Loucy (cell line): ENCODE data around the gene CPZ.

Experiments used
- H2AFZ ChIP-seq: fragments of 200-600 bp; sonication (generic); 2 replicates; pipeline ENCODE4 v1.6.0; 2016; ENCODE audit warnings: antibody characterized with exemption, mild to moderate bottlenecking, low read length, moderate library complexity
- H3F3A ChIP-seq: fragments of 200-600 bp; 2 replicates; pipeline ENCODE4 v1.6.0; 2016; ENCODE audit warnings: antibody characterized with exemption, low read depth, mild to moderate bottlenecking
- H3K27me3 ChIP-seq: fragments of 200-600 bp; sonication (generic); 2 replicates; pipeline ENCODE4 v1.6.1; 2014; ENCODE audit warnings: low read length, mild to moderate bottlenecking; ENCODE audit not compliant: insufficient read depth, poor library complexity, severe bottlenecking
- H3K36me3 ChIP-seq: fragments of 200-600 bp; sonication (generic); 2 replicates; pipeline ENCODE4 v1.6.1; 2016; ENCODE audit warnings: low read length; ENCODE audit not compliant: insufficient read depth
- H3K4me1 ChIP-seq: fragments of 200-600 bp; sonication (generic); 2 replicates; pipeline ENCODE4 v1.5.1; 2014; ENCODE audit warnings: low read length, mild to moderate bottlenecking; ENCODE audit not compliant: insufficient read depth, poor library complexity, severe bottlenecking
- H3K4me2 ChIP-seq: fragments of 200-600 bp; sonication (generic); 2 replicates; pipeline ENCODE4 v1.6.0; 2014; ENCODE audit warnings: antibody characterized with exemption, low read length, low read depth, mild to moderate bottlenecking; ENCODE audit not compliant: poor library complexity, severe bottlenecking
- H3K4me3 ChIP-seq: fragments of 200-600 bp; sonication (generic); 2 replicates; pipeline ENCODE4 v1.5.1; 2014; ENCODE audit warnings: low read length, mild to moderate bottlenecking, mixed read lengths; ENCODE audit not compliant: poor library complexity, severe bottlenecking
- H3K79me2 ChIP-seq: fragments of 200-600 bp; sonication (generic); 2 replicates; pipeline ENCODE4 v1.6.1; 2014; ENCODE audit warnings: low read length; ENCODE audit not compliant: insufficient read depth
- H3K9ac ChIP-seq: fragments of 200-600 bp; sonication (generic); 2 replicates; pipeline ENCODE4 v1.6.0; 2014; ENCODE audit warnings: mild to moderate bottlenecking, low read depth, low read length, moderate library complexity; ENCODE audit not compliant: poor library complexity, severe bottlenecking
- H3K9me2 ChIP-seq: fragments of 200-600 bp; sonication (generic); replicated peaks from 2 replicates; pipeline ENCODE4 v1.6.1; 2016; ENCODE audit warnings: low read depth, low read length, mixed read lengths
- H3K9me3 ChIP-seq: fragments of 200-600 bp; sonication (generic); 2 replicates; pipeline ENCODE4 v1.6.1; 2014; ENCODE audit warnings: mild to moderate bottlenecking, antibody characterized with exemption, low read length, low read depth; ENCODE audit not compliant: insufficient read depth
- H4K20me1 ChIP-seq: fragments of 200-600 bp; sonication (generic); 2 replicates; pipeline ENCODE4 v1.6.0; 2014; ENCODE audit warnings: antibody characterized with exemption, low read length, mild to moderate bottlenecking; ENCODE audit not compliant: insufficient read depth, poor library complexity, severe bottlenecking
- EZH2phosphoT487 ChIP-seq: fragments of 200-600 bp; IDR thresholded peaks from 2 replicates; pipeline ENCODE4 v1.6.1; 2018; ENCODE audit warnings: antibody characterized with exemption, mild to moderate bottlenecking, moderate library complexity, borderline replicate concordance
- TF ChIP-seq, protein P1 (sequence below): fragments of 200-600 bp; sonication (generic); conservative IDR thresholded peaks from 2 replicates; pipeline ENCODE4 v1.5.1; 2014; ENCODE audit warnings: mild to moderate bottlenecking, antibody characterized with exemption, low read length

CPZ gene

GRCh38 chr4:8559011-8559410 lies 33.6 kb upstream of the CPZ start:
- Histone ChIP-seq H2AFZ (no peak overlapping the region), H3K4me3 (no peak overlapping the region), H3K27me3 (no peaks in the 10 kb centered on the region), H3K9me2 (no peaks in the 10 kb centered on the region), H3K9ac (no peak overlapping the region), H4K20me1 (no peaks in the 10 kb centered on the region), H3K79me2 (no peaks in the 10 kb centered on the region), H3K4me1 (no peaks in the 10 kb centered on the region), H3K4me2 (no peak overlapping the region), H3F3A (no peaks in the 10 kb centered on the region), H3K9me3 (peaks cover 7% of the 10 kb centered on the region; the same call in 1 of the 2 replicates), H3K36me3 (no peaks in the 10 kb centered on the region)
- TF ChIP-seq, protein P1, sequence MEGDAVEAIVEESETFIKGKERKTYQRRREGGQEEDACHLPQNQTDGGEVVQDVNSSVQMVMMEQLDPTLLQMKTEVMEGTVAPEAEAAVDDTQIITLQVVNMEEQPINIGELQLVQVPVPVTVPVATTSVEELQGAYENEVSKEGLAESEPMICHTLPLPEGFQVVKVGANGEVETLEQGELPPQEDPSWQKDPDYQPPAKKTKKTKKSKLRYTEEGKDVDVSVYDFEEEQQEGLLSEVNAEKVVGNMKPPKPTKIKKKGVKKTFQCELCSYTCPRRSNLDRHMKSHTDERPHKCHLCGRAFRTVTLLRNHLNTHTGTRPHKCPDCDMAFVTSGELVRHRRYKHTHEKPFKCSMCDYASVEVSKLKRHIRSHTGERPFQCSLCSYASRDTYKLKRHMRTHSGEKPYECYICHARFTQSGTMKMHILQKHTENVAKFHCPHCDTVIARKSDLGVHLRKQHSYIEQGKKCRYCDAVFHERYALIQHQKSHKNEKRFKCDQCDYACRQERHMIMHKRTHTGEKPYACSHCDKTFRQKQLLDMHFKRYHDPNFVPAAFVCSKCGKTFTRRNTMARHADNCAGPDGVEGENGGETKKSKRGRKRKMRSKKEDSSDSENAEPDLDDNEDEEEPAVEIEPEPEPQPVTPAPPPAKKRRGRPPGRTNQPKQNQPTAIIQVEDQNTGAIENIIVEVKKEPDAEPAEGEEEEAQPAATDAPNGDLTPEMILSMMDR, result no peak
- no peak for TF ChIP-seq EZH2phosphoT487

- no peaks in the 10 kb centered on the region for H3F3A ChIP-seq
- H3K27me3 ChIP-seq, result no peaks in the 10 kb centered on the region
Observed at GRCh38 chr4:8559524-8560264, 32.9 kb upstream of the CPZ start.

DNA sequence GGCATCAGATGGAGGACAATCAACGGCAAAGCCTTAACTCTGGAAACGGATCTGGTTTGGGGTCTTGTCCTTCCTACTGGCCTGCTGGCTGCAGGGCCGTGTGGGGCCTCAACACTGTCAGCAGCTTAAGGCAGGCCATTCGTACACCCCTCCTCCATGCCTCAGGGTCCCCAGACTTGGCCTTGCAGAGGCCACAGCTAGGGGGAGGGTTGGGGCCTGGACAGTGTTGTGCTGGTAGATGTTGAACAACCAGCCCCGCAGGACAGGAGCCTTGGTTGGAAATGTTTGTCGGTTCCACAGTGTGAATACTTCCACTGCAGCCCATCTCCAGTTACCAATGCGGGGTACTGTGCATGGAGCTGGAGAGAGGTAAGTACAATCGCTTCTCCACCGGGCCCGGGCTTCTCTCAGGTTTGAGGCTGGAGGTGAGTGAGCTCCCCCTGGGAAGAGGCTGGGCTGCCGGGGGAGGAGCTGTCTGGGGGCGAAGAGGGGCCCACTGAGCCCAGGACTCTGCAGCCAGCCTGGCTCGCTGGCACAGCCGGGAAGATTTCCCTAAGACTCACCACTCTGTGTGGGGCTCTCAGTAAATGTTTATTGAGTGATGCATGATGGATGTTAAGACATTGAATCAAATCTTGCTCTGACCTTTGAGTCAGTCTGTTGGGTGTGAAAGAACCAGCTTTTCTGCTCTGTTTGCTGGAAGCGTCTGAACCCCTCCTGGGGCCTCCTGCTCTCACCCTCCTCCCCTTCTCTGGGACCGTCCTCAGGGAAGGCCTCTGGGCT lies 32.1 kb upstream of the CPZ start:
- Histone ChIP-seq H3K9me2 (no peaks in the 10 kb centered on the region), H3F3A (no peaks in the 10 kb centered on the region), H3K9me3 (peaks cover 7% of the 10 kb centered on the region; the same call in 1 of the 2 replicates), H3K9ac (no peak overlapping the region), H3K4me3 (no peak overlapping the region), H3K36me3 (no peaks in the 10 kb centered on the region), H3K4me1 (no peaks in the 10 kb centered on the region), H3K4me2 (no peak overlapping the region), H4K20me1 (no peaks in the 10 kb centered on the region), H2AFZ (no peak overlapping the region), H3K27me3 (no peaks in the 10 kb centered on the region), H3K79me2 (no peaks in the 10 kb centered on the region)
- no peak for TF ChIP-seq EZH2phosphoT487
- TF ChIP-seq, protein P1, result no peak

More at GRCh38 chr4:8559524-8560264, 32.9 kb upstream of the CPZ start:
- Histone ChIP-seq H4K20me1 (no peaks in the 10 kb centered on the region), H2AFZ (no peak overlapping the region), H3K9ac (no peak overlapping the region), H3K9me3 (peaks cover 7% of the 10 kb centered on the region; the same call in 1 of the 2 replicates), H3K79me2 (no peaks in the 10 kb centered on the region), H3K4me3 (no peak overlapping the region), H3K9me2 (no peaks in the 10 kb centered on the region), H3K4me2 (no peak overlapping the region), H3K4me1 (no peaks in the 10 kb centered on the region), H3K36me3 (no peaks in the 10 kb centered on the region)
- TF ChIP-seq EZH2phosphoT487, result no peak
